Activated gamma-delta T cell treated with Interleukin-2 at 50 U/mL for 16 hours (primary cell): ENCODE data around the gene IP6K3.

ENCODE experiments used
- DNase-seq: peaks from one replicate; pipeline ENCODE4 v3.0.0-alpha.2; 2020

The IP6K3 gene

DNA sequence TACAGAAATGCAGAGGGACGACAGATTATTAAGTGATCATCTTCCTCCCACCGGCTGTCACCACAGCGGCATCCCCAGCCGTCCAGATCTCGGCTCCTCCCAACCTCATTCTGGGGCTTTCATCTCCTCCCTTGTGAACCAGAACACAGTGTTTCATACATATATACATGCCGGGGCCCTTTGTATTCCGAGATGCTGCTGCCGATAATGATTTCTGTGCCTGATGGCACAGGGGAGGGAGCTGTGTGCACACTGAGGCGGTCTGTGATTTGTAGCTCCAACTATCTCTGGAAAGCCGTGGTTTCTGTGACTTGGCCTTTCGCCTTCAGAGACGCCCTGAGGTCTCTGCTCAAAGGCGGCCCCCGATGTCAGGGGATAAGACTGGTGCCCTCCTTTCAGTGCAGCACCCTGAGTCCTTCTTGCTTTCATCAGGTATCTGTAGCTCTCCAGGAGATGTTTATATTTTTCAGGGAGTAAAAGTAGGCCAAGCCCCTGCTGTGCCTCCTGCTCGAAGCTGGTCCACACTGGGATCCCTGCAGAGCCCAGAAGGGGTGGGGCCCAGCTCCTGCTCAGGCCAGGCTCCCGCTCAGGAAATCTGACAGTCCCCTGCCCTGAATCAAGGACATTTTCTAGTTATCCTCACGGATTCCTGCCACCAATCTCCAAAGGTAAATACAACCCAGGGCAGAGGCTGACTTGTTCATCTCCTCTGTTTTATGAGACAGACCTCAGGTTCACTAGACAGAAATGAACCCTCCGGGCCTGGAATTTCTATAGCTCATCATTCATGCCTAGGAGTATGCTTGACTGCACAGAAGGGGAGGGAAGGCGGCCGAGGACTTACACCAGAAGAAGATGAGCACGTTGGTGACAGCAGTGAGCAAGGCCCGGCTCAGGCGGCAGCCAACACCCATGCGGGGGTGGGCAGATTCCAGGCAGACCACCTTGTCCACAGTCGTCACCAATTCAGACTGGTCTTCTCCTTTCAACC lies 31.0 kb upstream of the IP6K3 start:
- DNase-seq, result no peak

DNA sequence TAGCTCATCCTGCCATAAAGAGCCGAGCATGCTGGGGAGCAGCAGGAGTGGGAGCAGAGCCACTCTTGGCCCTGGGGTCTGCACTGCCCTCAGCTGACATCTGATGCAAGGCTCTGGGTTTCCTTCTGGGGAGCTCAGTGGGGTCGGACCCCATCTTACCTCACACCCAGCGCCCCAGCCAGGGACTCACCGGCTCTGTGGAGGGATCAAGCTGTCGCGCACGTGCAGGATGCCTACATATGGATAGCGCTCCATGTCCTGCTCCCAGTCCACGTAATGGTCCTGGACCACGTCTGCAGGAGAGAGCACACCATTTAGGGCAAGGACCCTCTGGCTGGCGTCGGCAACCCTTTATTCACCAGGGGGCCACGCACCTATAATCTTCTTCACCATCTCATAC lies 30.1 kb upstream of the IP6K3 start:
- DNase-seq, result no peak

GRCh38 chr6:33776186-33776585 lies 29.5 kb upstream of the IP6K3 start:
- DNase-seq, result no peak

DNA sequence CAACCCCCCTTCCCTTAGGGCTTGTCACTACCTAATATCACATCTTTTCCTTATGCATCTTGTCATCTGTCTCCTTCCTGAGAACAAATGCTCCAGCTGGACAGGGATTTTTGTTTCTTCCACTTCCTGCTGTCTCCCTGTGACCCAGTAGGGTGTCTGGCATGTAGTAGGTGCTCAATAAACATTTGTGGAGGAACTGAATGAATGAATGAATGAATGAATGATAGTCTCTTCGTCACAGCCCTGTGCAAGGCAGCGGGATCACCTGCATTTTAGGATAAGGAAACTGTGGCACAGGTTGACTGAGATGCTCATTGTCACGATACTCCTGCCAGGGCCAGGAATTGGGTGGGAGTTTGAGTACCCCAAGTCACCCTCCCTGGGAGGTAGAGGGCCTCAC lies 28.1 kb upstream of the IP6K3 start:
- DNase-seq, result no peak

- no peak for DNase-seq
These were observed 26.3 kb upstream of the IP6K3 start for GRCh38 chr6:33772902-33773472.

- DNase-seq, result no peak
These were observed 25.6 kb upstream of the IP6K3 start for GRCh38 chr6:33772082-33772830.

DNA sequence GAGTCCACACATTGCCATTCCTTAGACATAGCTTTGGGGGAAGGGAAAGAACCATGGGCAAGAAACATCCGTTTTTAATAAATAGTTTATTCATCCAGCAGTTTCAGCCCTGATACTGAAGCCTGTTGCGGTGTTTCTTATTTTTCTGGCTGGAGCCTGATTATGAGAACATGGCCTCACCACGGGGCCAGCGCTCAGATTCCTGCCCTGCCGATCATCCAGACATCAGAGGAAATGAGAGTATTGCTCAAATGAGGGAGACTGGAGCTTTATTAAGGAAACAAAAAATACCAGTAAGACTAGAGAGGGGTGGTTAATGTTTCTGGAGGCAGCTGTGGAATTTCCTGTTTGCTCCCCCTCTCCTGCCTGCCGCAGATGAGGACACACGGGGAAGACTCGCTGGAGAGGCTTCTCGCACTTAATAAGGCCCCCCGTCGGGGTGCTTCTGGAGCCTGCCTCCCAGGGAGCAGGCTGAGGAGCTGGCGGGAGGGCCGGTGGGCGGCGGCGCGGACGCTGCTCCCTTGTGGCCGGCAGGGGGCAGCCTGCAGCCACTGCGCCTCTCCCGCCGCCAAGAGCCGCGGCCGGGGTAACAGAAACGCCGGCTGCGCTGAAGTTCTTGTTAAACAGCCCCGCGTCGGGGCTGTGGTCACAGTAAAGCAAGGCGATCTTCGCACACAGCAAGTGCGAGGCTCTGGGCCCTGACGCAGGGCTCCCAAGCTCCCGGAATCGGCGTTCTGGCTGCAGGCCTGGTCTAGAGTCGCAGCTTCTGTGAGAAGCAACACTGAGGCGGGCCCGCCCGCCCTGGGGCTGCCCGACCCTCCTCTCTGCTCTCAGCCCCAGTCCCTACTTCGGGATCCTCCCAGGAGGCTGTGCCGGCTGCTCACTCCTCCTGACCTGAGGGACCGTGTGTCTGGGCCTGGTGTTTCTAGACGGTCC lies 24.7 kb upstream of the IP6K3 start:
- DNase-seq, result peak; percentile 54

DNA sequence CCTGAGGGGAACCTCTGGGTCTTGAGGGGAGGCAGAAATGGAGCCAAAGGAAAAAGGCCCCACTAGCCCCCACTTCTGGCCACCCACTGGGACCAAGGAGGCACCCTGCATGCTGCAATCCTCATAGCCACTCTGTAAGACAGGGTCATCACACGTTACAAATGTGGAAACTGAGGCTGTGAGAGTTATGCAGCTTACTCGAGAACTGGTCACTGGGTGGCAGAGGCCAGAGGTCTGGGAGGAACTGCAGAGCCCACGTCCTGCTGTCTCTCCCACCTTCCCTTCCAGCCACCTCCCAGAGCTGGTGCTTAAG lies 24.1 kb upstream of the IP6K3 start:
- DNase-seq, result no peak

- no peak for DNase-seq
These were observed 23.6 kb upstream of the IP6K3 start for GRCh38 chr6:33770124-33770832.

DNA sequence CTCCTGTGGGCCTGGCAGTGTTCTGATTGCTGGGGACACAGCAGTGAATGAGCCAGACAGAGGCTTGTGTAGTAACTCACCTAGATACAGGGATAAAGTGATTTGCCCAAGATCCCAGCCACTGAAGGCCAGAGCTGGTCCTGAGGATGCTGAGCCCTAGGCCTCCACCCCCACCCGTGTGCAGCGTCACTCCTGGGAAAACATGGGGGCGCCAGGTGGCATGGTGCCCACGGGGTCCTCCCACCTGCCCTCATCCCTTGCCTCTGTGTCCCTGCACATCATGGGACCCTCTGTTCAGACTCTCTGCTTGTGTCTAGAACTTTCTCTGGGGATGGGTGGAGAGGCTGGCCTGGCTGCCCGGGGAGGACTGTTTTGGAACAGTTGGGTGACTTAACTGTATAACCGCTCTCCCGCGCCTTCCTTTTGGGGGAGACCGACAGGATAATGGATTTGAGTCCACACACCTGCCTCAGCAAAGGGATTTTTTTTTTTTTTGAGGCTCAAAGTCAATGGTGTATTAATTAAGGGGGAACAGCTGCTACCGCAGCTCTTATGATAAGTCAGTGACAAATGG lies 22.6 kb upstream of the IP6K3 start:
- DNase-seq, result no peak

- peak; percentile 69 for DNase-seq
These were observed 22.0 kb upstream of the IP6K3 start for GRCh38 chr6:33768644-33769120.

DNA sequence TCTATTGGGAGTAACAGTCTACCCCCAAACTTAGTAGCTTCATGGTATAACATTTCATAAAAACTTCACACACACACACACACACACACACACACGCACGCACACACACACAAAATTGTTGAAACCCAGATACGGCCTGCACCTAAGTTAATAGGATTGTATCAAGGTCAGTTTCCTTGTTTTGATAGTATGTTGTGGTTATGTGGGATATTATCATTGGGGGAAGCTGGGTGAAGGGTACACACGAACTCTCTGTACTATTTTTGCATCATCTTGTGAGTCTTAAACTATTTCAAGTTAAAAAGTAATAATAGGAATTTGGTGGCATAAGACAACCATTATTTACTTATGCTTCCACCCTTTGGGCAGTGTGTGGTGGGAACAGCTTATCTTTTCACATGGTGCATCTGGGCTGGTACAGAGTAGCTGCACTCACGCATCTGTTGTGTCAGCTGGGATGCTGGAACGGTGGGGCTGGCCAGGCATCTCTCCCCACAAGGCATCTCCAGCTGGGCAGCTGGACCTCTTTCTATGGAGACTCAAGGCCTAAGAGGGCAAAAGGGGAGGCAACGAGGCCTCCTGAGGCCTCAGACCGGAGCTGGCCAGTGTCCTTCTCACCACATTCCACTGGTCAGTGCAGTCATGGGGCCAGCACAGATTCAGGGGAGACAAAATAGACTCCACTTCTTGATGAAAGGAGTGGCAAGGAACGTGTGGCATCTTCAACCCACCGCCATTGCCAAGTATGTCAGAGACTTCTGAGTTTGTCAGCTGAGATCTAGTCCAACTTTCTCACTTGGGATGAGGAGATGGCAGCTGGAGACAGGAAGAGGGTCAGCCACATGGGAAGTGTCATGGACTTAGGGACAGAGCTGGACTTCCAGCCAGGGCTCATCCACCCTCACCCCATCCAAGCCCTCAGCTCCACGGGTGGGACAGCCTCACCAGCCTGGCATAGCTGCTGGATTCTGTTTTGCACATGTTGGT lies 20.5 kb upstream of the IP6K3 start:
- no peak for DNase-seq

DNA sequence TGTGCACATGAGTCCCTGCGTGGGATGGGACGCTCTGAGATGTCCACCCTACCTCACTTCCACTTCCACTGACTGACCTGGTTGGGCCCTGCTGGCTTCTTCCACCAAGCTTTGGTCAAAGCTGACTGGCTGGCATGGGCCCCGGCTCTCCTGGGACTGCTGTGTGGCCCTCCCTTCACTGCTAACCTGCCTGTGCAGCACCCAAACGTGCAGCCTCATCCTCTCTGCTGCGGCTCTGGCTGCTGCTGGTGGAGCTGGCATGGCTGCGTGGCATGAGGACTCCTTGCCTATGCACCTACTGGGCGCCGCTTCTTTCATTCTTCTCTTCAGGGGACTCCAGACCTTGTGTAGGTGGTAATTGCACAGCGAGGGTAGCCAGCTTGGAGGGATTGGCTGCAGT lies 18.7 kb upstream of the IP6K3 start:
- no peak for DNase-seq

DNA sequence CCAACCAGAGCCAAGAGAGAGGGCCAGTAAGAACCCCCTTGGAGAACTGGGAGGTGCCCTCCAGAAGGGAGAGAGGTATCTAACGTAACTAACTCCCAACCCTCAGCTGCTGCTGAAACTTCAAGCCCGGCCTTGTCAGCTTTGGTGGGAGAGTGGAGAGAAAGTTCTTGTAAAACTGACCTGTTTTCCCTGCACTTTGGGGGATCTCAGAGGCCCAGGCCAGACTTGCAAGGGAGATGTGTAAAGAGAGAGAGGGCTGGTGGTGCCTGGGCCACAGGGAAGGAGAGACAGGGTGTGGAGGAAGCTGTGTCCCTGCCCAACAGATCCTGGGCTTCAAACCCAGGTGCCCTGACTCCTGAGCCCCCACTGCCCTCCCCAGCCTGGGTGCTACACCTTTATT lies 17.3 kb upstream of the IP6K3 start:
- DNase-seq, result no peak

- DNase-seq, result no peak
These were observed 16.8 kb upstream of the IP6K3 start for GRCh38 chr6:33763483-33763882.

DNA sequence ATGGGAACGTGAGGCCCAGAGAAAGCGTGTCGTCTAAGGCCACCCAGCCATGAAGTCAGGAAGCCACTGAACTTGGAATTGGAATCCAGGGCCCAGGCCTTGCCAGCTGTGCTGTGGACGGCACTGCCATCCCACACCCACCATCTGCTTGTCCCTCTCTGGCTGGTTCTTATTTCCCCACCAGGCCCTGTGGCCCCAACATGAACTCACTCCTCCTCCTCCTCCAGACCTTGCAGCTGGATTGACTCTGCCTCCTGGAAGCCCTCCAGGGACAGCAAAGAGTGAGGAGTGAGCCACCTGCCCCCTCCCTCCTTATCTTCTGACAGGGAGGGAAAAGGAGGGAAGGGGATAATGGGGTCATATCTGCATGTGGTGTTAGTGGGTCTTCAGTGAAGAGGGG lies 16.0 kb upstream of the IP6K3 start:
- no peak for DNase-seq

DNA sequence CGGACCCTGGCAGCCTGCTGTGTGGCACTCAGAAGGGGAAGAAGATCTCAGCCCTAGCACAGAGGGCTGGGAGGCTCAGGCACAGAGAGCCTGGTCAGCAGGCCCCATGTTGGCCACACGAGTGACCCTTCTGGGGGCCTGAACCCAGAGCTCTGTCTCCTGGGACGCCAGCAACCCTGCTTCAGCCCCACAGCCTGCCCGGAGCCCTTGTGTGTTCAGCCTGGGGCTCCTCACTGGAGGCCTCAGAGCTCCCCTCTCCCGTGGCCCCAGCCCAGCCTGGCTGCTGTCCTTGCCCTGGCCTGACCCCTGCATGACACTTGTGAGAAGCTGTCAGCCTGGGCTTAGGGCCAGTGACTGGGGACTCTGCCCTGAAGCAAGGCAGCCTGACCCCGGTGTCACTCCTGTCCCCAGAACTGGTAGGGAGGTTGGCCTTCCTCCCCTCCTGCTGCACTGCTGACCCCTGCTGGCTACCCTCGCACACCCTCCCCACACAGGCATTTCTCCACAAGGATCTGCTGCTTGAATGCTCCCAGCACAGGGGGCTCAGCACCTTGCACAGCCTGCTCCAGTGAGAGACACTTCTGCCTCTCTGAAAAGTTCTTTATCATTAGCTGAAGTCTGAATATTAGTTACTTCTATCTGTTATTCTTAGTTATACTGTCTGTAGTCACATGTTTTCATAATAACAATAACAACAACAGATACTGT lies 15.4 kb upstream of the IP6K3 start:
- DNase-seq, result peak; percentile 19

DNA sequence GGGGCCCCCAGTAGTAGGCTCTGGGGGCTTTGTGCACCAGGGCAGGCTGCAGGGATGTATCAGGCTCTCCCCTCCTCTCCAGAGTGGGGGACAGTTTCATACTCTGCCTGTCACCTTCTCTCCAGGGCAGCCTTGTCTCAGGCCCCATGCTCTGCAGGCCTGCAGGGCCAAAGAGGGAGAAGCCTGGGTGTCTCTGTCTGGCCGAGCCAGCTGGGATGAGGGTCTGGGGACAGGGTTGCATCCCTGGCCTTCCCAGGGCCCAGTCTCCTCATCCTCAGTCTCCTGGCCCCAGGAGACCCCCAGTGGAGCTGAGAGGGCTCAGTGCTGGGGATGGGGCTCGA lies 14.8 kb upstream of the IP6K3 start:
- no peak for DNase-seq

DNA sequence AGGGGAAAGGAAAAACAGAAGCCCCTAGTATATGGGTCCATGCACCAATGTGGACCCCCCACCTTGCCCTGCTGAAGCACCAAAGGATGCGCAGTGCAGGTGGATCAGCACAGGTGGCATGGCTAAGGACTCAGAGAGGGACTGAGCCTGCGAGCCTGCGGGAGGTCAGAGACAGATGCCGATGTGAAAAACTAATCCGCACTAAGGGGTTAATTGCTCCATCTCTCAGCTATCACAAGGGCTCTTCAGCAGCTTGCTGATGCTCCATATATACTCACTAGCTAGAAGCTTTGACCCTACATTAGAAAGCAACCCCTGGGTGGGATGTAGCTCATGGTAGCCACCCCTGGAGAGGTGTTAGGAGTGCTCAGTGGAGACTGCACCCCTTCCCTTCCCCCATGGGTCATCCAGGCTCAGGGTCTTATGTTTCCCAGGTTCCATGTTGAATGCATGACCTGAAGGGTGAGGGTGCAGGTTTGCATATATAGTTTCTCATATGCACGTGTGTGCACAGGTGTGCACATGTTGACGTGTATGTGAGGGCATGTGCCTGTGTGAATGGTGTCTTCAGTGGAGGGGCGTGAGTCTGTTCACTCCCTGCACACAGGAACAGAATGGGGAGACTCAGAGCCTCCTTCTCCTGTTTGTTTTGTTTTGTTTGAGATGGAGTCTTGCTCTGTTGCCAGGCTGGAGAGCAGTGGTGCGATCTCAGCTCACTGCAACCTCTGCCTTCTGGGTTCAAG lies 13.4 kb upstream of the IP6K3 start:
- no peak for DNase-seq
